ENCODE measurements around the gene LRCH4. TPM values are rescaled to one million over a fixed set of nuclear protein-coding genes. Genes with fewer than 3 reads are reported as not detected.

The LRCH4 gene
- total and polyA plus RNA-seq, 8 donors, result 16.4 to 106 (median 27.7) TPM

GRCh38 chr7:100602889-100603725 is 17.2 kb upstream of the LRCH4 start:
- FAIRE-seq, result no peak
- intact Hi-C loops (cut with DNase I), result no loop called here
- peak overlapping the region in 2 of 4 donors; percentile 67 to 83 for H3K4me3 ChIP-seq

GRCh38 chr7:100600730-100601038 is 14.8 kb upstream of the LRCH4 start:
- H3K27ac ChIP-seq, result no peak overlapping the region
- DNase-seq (no peak), ATAC-seq (no peak), FAIRE-seq (no peak)
- no peak for TF ChIP-seq CTCF (IDR thresholded peaks at IDR 0.05)
- 66 to 71% methylated on average over 9 of the region's 9 CpGs for WGBS, 2 donors
- no peaks in the 10 kb centered on the region for H3K27me3 ChIP-seq
- H3K4me3 ChIP-seq, result no peak overlapping the region
- intact Hi-C loops (cut with DNase I), result no loop called here
- no peaks in the 10 kb centered on the region for H3K36me3 ChIP-seq
- no peaks in the 10 kb centered on the region for H3K9me3 ChIP-seq
- peaks cover 0 to 3% (median 0%) of the 10 kb centered on the region in 3 donors for H3K4me1 ChIP-seq

More at GRCh38 chr7:100602889-100603725, 17.2 kb upstream of the LRCH4 start:
- 50 to 59% methylated on average over 19 to 21 of the region's 21 CpGs for WGBS, 2 donors
- no peak for TF ChIP-seq CTCF (IDR thresholded peaks at IDR 0.05)
- Histone ChIP-seq H3K27ac (peak overlapping the region in 2 of 4 donors; percentile 46 to 55), H3K27me3 (no peaks in the 10 kb centered on the region), H3K4me1 (peaks cover 0 to 3% (median 0%) of the 10 kb centered on the region in 3 donors), H3K9me3 (no peaks in the 10 kb centered on the region), H3K36me3 (no peaks in the 10 kb centered on the region)
- no peak for ATAC-seq
- DNase-seq, result peak in 2 of 6 donors; percentile 54 to 56

- no peak for DNase-seq
- WGBS, 2 donors, result 59 to 60% methylated on average over 18 of the region's 18 CpGs
- H3K27me3 ChIP-seq, result no peaks in the 10 kb centered on the region
- H3K36me3 ChIP-seq, result no peaks in the 10 kb centered on the region
- H3K9me3 ChIP-seq, result no peaks in the 10 kb centered on the region
- no peak for TF ChIP-seq CTCF (IDR thresholded peaks at IDR 0.05)
- no peak for ATAC-seq
- H3K4me3 ChIP-seq, result no peak overlapping the region
- no peak for FAIRE-seq
- H3K27ac ChIP-seq, result no peak overlapping the region
- H3K4me1 ChIP-seq, result peaks cover 0 to 3% (median 0%) of the 10 kb centered on the region in 3 donors
- intact Hi-C loops (cut with DNase I), result no loop called here
Observed at GRCh38 chr7:100599911-100600729, 14.2 kb upstream of the LRCH4 start.

- 90 to 94% methylated on average over 4 of the region's 4 CpGs for WGBS, 2 donors
- Histone ChIP-seq H3K36me3 (no peaks in the 10 kb centered on the region), H3K27me3 (no peaks in the 10 kb centered on the region), H3K9me3 (no peaks in the 10 kb centered on the region), H3K4me3 (no peak overlapping the region), H3K27ac (no peak overlapping the region), H3K4me1 (no peaks in the 10 kb centered on the region)
- intact Hi-C loops (cut with DNase I), result no loop called here
- no peak for DNase-seq
- TF ChIP-seq CTCF (IDR thresholded peaks at IDR 0.05), result no peak
- ATAC-seq, result no peak
- FAIRE-seq, result no peak
Observed at GRCh38 chr7:100598425-100598824, 12.5 kb upstream of the LRCH4 start.

All from pancreas (tissue), 10 donors.